Right cardiac atrium (tissue), 5 donors: Measurements from ENCODE around the gene ROBO1. TPM values are rescaled to one million over a fixed set of nuclear protein-coding genes. Genes with fewer than 3 reads are reported as not detected.

ENCODE experiments used
- ATAC-seq, 2 donors: fragments of 200-7000 bp; cut with Tn5 transposase; one replicate each; pipeline versions ENCODE4 v1.8.0 to v1.9.1; 2020; ENCODE audit warnings: moderate library complexity in 2 of 2, mild to moderate bottlenecking in 1 of 2
- DNase-seq, 3 donors: peaks; one replicate each; pipeline ENCODE4 v3.0.0-alpha.2; 2020
- H3K27ac ChIP-seq: one replicate; pipeline ENCODE4 v1.5.1; 2013; ENCODE audit warnings: mild to moderate bottlenecking, low read length, control low read depth, moderate library complexity
- H3K27me3 ChIP-seq: one replicate; pipeline ENCODE4 v1.6.1; 2013; ENCODE audit not compliant: control insufficient read depth, insufficient read depth
- H3K4me1 ChIP-seq: one replicate; pipeline ENCODE4 v1.6.1; 2013; ENCODE audit warnings: low read length; ENCODE audit not compliant: control insufficient read depth, insufficient read depth
- H3K4me3 ChIP-seq: one replicate; pipeline ENCODE4 v1.5.1; 2013; ENCODE audit warnings: low read length, control low read depth
- H3K9me3 ChIP-seq: one replicate; pipeline ENCODE4 v1.6.1; 2013; ENCODE audit warnings: low read length; ENCODE audit not compliant: control insufficient read depth
- WGBS: extraction: QIAGEN DNeasy Blood & Tissue Kit; methylation state at CpG from one replicate; pipeline ENCODE4 v1.1.7; 2013; 5-methylcytosine and 5-hydroxymethylcytosine counted together
- intact Hi-C, 4 donors: fragments of 100-400 bp; cut with DNase I; formaldehyde crosslinking; loops; one replicate each; pipeline versions ENCODE4 v1.11.0 to v1.14.0; 2022 to 2023
- polyA plus RNA-seq: library from polyadenylated mRNA; stranded (reverse); fragments of 200-250 nt; gene quantifications from one replicate; pipeline ENCODE4 v1.2.3, GENCODE V29; 2013
- total RNA-seq, 4 donors: library from RNA; stranded (reverse); fragmentation: NEBNext Ultra II Directional; extraction: Animal tissue kit (Norgen Biotek cat#: 25700); gene quantifications; one replicate each; pipeline ENCODE4 v1.2.1, GENCODE V29; 2021
- donor health status: healthy with polysubstance abuse.
- donor health status: DM: no; HTN: yes; CAD: no.
- donor health status: DM: no; HTN: no; CAD: no.
- donor health status: DM: no; HTN: yes; CAD: no; lungs with severe emphysema.
- donor health status: DM: yes; HTN: yes; CAD: no.

ROBO1 gene
- total and polyA plus RNA-seq, 5 donors, result 5.5 to 16.2 (median 13.5) TPM

- DNase-seq (no peak), ATAC-seq (no peak)
- intact Hi-C loops, result no loop called here
- no peaks in the 10 kb centered on the region for H3K27me3 ChIP-seq
- H3K4me1 ChIP-seq, result no peaks in the 10 kb centered on the region
- H3K9me3 ChIP-seq, result no peaks in the 10 kb centered on the region
- no peak overlapping the region for H3K27ac ChIP-seq
- 73% methylated on average over 1 of the region's 1 CpG for WGBS
- no peak overlapping the region for H3K4me3 ChIP-seq
Observed at GRCh38 chr3:79555655-79556054, 212.1 kb downstream of the ROBO1 start.

DNA sequence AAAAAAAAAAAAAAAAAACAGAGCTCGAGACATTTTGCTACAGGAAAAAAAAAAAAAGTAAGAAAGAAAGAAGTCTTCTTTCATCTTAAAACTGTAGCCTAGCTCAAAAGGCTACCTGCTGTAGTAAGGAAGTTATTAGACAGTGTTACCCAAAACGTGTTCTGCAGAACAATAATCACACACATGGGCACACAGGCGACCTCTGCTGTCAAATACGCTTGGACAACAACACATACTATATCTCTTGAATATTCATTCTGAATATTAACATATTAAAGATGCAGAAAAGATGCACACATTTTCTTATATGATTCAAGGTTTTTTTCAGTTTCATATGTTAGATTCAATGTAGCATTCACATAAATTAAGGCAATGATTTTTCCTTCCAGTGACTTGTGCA is 215.8 kb downstream of the ROBO1 start:
- Histone ChIP-seq H3K27me3 (no peaks in the 10 kb centered on the region), H3K27ac (no peak overlapping the region), H3K9me3 (no peaks in the 10 kb centered on the region), H3K4me3 (no peak overlapping the region), H3K4me1 (no peaks in the 10 kb centered on the region)
- intact Hi-C loops, result no loop called here
- no peak for DNase-seq
- no peak for ATAC-seq
- WGBS, result 41% methylated on average over 4 of the region's 4 CpGs

DNA sequence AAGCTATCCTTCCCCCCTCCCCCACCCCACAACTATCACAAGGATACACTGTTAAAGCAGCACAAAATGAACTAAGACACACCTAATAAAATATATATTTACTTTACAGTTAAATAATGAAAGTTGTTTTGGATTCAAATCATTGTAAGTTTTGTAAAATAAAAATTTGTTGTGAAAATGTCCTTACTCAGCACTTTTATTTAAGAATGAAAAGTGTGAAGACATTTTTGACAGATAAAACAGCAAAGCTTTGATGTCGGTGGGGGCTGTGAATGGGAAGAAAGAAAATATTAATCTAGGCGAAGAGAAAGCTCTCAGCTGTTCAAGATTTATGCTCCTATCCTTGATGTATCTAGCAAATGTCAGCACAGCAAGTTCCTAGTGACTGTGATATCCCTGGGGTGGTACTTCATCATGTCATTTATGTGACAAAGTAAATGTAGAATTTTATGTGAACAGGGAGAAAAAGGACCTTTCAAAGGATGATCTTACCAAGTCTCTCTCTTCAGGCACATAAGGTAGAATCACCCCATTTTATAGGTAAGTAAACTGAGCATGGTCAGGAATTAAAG is 216.4 kb downstream of the ROBO1 start:
- intact Hi-C loops, result no loop called here
- Histone ChIP-seq H3K4me1 (no peaks in the 10 kb centered on the region), H3K27me3 (no peaks in the 10 kb centered on the region), H3K27ac (no peak overlapping the region), H3K4me3 (no peak overlapping the region), H3K9me3 (no peaks in the 10 kb centered on the region)
- 52% methylated on average over 2 of the region's 2 CpGs for WGBS
- no peak for DNase-seq
- ATAC-seq, result no peak

GRCh38 chr3:79543218-79543982 is 224.4 kb downstream of the ROBO1 start:
- Histone ChIP-seq H3K27me3 (no peaks in the 10 kb centered on the region), H3K4me3 (no peak overlapping the region), H3K9me3 (no peaks in the 10 kb centered on the region), H3K27ac (no peak overlapping the region), H3K4me1 (no peaks in the 10 kb centered on the region)
- no peak for ATAC-seq
- intact Hi-C loops, result no loop called here
- DNase-seq, result no peak
- WGBS, result 73% methylated on average over 5 of the region's 5 CpGs

DNA sequence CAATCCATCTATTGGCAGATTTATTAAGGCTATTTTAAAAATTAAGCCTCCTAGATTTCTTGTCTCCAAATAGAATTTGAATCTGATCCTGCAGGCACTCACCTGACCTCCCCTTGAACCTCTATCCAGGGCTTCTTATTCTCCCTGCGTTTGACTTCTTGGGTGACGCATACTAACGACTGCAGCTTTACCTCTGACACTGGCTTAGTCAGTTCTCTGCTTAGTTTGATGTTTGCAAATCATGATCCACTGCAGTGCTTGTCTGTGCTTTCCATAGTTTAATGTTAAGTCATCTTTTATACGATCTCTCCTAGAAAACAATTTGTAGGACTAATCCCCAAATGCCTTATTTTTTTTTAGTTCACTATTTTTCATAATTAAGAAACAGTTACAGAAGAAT is 233.1 kb downstream of the ROBO1 start:
- ATAC-seq, result no peak
- no peaks in the 10 kb centered on the region for H3K9me3 ChIP-seq
- no peaks in the 10 kb centered on the region for H3K27me3 ChIP-seq
- no peak overlapping the region for H3K27ac ChIP-seq
- H3K4me1 ChIP-seq, result no peaks in the 10 kb centered on the region
- 58% methylated on average over 4 of the region's 4 CpGs for WGBS
- intact Hi-C loops, result no loop called here
- DNase-seq, result no peak
- no peak overlapping the region for H3K4me3 ChIP-seq

GRCh38 chr3:79531566-79532295 is 236.1 kb downstream of the ROBO1 start:
- H3K27ac ChIP-seq, result no peak overlapping the region
- ATAC-seq (no peak), DNase-seq (no peak)
- H3K27me3 ChIP-seq, result no peaks in the 10 kb centered on the region
- no peaks in the 10 kb centered on the region for H3K4me1 ChIP-seq
- WGBS, result 78% methylated on average over 8 of the region's 8 CpGs
- no peaks in the 10 kb centered on the region for H3K9me3 ChIP-seq
- intact Hi-C loops, result no loop called here
- H3K4me3 ChIP-seq, result no peak overlapping the region

GRCh38 chr3:79521221-79521848 is 246.5 kb downstream of the ROBO1 start:
- Histone ChIP-seq H3K9me3 (no peaks in the 10 kb centered on the region), H3K4me1 (no peaks in the 10 kb centered on the region), H3K27ac (no peak overlapping the region), H3K4me3 (no peak overlapping the region), H3K27me3 (no peaks in the 10 kb centered on the region)
- ATAC-seq (no peak), DNase-seq (no peak)
- intact Hi-C loops, result loop anchor here in 1 of 4 donors (5.0 kb wide), 1 partner anchor 1166 kb away; no protein-coding TSS in a partner anchor
- 9% methylated on average over 8 of the region's 8 CpGs for WGBS

DNA sequence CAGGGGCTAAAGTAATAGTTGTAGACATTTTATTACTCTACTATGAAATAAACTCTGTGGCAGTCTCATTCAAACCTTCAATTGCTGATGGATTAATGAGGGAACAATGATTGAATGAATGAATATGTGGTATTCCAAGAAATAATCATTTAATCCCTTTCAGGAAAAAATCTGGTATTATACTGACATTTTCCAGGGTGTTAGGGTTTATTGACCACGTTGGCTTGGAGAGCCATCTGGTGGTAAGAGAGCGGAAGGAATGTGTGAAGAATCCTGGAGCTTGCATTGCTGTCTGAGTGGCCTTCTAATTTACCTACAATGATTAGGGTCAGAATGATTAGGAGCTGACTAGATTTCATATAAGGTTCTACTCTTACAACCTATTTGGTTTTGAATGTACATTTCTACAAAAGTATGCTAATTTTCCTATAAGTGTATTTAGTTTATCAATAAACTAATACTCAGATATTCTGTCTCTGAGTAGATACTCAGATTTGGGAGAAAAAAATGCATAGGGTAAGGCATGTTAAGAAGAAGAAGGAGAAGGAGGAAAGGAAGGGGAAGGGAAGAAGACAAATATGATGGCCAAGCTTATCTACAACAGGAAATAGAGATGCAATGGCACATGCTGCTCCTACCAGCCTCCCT is 249.9 kb downstream of the ROBO1 start:
- H3K4me1 ChIP-seq, result no peaks in the 10 kb centered on the region
- no peak overlapping the region for H3K4me3 ChIP-seq
- no peaks in the 10 kb centered on the region for H3K27me3 ChIP-seq
- DNase-seq (no peak), ATAC-seq (no peak)
- H3K9me3 ChIP-seq, result no peaks in the 10 kb centered on the region
- no peak overlapping the region for H3K27ac ChIP-seq
- 23% methylated on average over 2 of the region's 2 CpGs for WGBS
- intact Hi-C loops, result loop anchor here in 2 of 4 donors (10.0 kb wide), 2 partner anchors 853 to 863 kb away; no protein-coding TSS in a partner anchor

DNA sequence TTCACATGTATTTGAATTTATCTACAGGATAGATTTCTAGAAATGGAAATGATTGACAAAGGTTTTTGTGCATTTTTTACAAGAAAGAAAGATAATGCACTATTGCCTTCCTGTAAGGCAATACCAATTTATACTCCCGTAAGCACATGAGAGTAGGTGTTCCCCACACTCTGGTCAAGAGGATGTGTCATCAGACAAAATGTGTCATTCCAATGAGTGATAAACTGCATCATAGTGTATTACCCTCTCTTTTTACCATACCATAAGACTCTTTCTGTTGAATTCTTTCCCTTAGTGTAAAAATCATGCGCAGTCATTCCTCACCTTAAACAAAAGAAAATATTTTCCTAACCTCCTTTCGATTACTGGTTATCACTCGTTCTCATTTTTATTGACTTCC is 251.0 kb downstream of the ROBO1 start:
- no peak for ATAC-seq

DNA sequence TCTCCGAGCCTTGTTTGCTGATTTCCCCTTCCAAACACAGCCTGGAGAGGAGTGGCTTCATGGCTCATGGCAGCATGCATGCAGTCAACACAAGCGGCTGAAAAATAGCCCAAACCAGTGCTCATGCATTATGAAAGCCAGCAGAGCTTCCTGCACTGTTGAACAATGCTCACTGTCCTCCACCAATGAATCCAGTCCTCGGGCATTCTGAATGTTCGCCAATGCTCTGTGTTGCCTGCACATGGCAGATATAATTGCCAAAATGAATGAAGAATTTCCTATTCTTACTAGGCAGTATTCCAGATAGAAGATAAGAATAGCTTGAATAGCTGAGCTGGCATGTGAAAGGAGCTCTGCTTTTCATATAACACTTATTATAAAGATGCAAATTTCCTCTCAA is 252.7 kb downstream of the ROBO1 start:
- no peaks in the 10 kb centered on the region for H3K4me1 ChIP-seq
- DNase-seq (peak in 2 of 3 donors; percentile 18 to 48), ATAC-seq (peak; percentile 28 to 88)
- no peak overlapping the region for H3K27ac ChIP-seq
- H3K9me3 ChIP-seq, result no peaks in the 10 kb centered on the region
- H3K4me3 ChIP-seq, result no peak overlapping the region
- WGBS, result 23% methylated on average over 4 of the region's 4 CpGs
- H3K27me3 ChIP-seq, result no peaks in the 10 kb centered on the region
- intact Hi-C loops, result loop anchor here in 2 of 4 donors (10.0 kb wide), 2 partner anchors 850 to 860 kb away; no protein-coding TSS in a partner anchor

More for the DNA sequence above, 251.0 kb downstream of the ROBO1 start:
- intact Hi-C loops, result loop anchor here in 2 of 4 donors (10.0 kb wide), 2 partner anchors 852 to 862 kb away; no protein-coding TSS in a partner anchor
- H3K4me1 ChIP-seq, result no peaks in the 10 kb centered on the region
- 59% methylated on average over 4 of the region's 4 CpGs for WGBS
- no peaks in the 10 kb centered on the region for H3K27me3 ChIP-seq
- H3K4me3 ChIP-seq, result no peak overlapping the region
- no peak for DNase-seq
- no peaks in the 10 kb centered on the region for H3K9me3 ChIP-seq
- no peak overlapping the region for H3K27ac ChIP-seq
